Muscle of back (tissue), 11 donors: ENCODE results near the gene PSME1. TPM values are rescaled to one million over a fixed set of nuclear protein-coding genes. Genes with fewer than 3 reads are reported as not detected.

Source experiments
- DNase-seq, 3 donors: peaks; one replicate each; pipeline versions ENCODE4 v3.0.0 to v3.0.0-alpha.2; 2013
- polyA plus RNA-seq, 10 donors: library from polyadenylated mRNA; unstranded; fragments of 120-200 nt; gene quantifications; one replicate each; pipeline ENCODE4 v1.2.1, GENCODE V29; 2013; ENCODE audit not compliant: insufficient read length in 10 of 10

PSME1 gene
- polyA plus RNA-seq, 10 donors = 96.2 to 122 (median 112) TPM

DNA sequence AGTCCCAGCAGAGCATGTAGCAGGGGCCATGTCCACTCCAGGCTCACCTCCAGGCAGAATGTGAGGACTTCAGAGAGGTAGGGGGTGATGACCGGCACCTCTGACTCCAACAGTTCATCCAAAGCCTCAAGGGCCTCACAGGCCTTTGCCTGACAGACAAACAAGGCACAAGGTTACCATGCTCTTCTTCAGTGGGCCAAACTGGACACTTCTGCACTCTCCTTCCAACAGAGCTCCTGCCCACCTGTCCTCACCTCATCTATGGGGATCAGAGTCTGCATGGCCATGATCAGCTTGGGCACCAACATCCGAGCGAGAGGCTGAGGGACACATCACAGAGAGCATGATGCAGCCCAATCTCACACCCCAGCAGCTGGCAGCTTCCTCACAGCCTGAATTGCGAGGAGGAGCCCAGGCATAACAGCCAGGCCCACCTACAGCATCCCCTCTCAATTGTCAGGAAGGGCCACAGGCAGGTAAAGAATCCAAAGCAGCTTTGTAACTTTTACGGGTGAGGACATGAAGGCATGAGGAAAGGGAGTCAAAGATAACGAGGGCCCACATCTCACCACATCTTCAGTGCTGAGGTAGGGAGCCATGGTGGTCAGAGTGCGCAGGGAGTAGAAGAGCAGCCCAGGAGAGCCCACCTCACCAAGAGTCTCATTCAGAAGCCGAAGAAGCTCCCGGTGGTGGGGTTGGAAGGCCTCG lies 51.0 kb downstream of the PSME1 start:
- no peak for DNase-seq

DNA sequence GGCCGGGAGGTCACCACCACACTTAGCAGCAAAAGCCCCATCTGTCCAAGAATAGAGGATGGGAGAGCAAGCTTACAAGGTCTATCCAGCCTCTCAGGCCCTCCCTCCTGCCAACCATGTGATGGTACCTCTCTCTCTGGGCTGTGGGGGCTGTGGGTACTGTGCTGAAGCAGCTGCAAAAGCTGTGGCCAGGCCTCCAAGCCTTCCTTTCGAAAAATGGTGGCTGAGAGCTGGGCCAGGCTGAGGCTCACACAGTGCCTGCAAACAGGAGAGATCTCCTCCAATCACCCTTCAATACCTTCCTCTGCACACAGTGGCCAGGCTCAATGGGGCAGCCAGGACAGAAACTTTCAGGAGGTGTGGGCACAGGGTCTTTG lies 51.5 kb downstream of the PSME1 start:
- DNase-seq = no peak

Other genes with a start within 250 kb of the PSME1 start
- gene DHRS4, start 182.4 kb upstream of the PSME1 start, polyA plus RNA-seq = 10 to 100 TPM; 10.4 to 29.7 (median 20.1) TPM
- 10 to 100 TPM in 8 of 10 donors, 1 to 10 TPM in 2; 8.4 to 17.3 (median 13.8) TPM for gene DHRS4L2, start 147.3 kb upstream of the PSME1 start, polyA plus RNA-seq
- gene CARMIL3, start 84.2 kb upstream of the PSME1 start, polyA plus RNA-seq = under 1 TPM; 0.09 to 0.50 (median 0.17) TPM
- under 1 TPM in 1 of 10 donors, not detected in 9; 0.07 TPM for gene CPNE6, start 64.6 kb upstream of the PSME1 start, polyA plus RNA-seq
- gene PCK2, start 41.9 kb upstream of the PSME1 start, polyA plus RNA-seq = 1 to 10 TPM; 2.8 to 6.0 (median 3.5) TPM
- gene DCAF11, start 21.4 kb upstream of the PSME1 start, polyA plus RNA-seq = 10 to 100 TPM; 35.0 to 45.0 (median 38.1) TPM
- gene NRL, start 21.2 kb upstream of the PSME1 start, polyA plus RNA-seq = 1 to 10 TPM in 9 of 10 donors, under 1 TPM in 1; 0.98 to 1.6 (median 1.2) TPM
- 100 to 1,000 TPM in 8 of 10 donors, 10 to 100 TPM in 2; 68.5 to 142 (median 118) TPM for gene FITM1, start 5.5 kb upstream of the PSME1 start, polyA plus RNA-seq
- 10 to 100 TPM; 19.1 to 30.8 (median 26.9) TPM for gene EMC9, start 5.4 kb downstream of the PSME1 start, polyA plus RNA-seq
- 10 to 100 TPM; 72.7 to 96.7 (median 84.4) TPM for gene PSME2, start 10.4 kb downstream of the PSME1 start, polyA plus RNA-seq
- 10 to 100 TPM; 26.5 to 46.0 (median 33.1) TPM for gene RNF31, start 11.3 kb downstream of the PSME1 start, polyA plus RNA-seq
- 10 to 100 TPM; 23.8 to 36.0 (median 28.2) TPM for gene IRF9, start 25.1 kb downstream of the PSME1 start, polyA plus RNA-seq
- 10 to 100 TPM in 6 of 10 donors, 1 to 10 TPM in 4; 5.7 to 11.6 (median 10.7) TPM for gene REC8, start 35.9 kb downstream of the PSME1 start, polyA plus RNA-seq
- 10 to 100 TPM; 21.5 to 31.8 (median 26.6) TPM for gene IPO4, start 52.6 kb downstream of the PSME1 start, polyA plus RNA-seq
- gene TM9SF1, start 59.2 kb downstream of the PSME1 start, polyA plus RNA-seq = 10 to 100 TPM; 11.2 to 25.1 (median 17.6) TPM
- 1 to 10 TPM; 1.8 to 8.7 (median 2.8) TPM for gene TSSK4, start 69.5 kb downstream of the PSME1 start, polyA plus RNA-seq
- 10 to 100 TPM; 26.0 to 44.1 (median 34.5) TPM for gene CHMP4A, start 77.3 kb downstream of the PSME1 start, polyA plus RNA-seq
- 10 to 100 TPM in 1 of 10 donors, 1 to 10 TPM in 9; 6.1 to 10.2 (median 8.0) TPM for gene MDP1, start 79.9 kb downstream of the PSME1 start, polyA plus RNA-seq
- gene NEDD8, start 96.2 kb downstream of the PSME1 start, polyA plus RNA-seq = 100 to 1,000 TPM; 168 to 226 (median 186) TPM
- gene GMPR2, start 96.7 kb downstream of the PSME1 start, polyA plus RNA-seq = 10 to 100 TPM; 41.5 to 57.6 (median 50.7) TPM
- gene TINF2, start 106.4 kb downstream of the PSME1 start, polyA plus RNA-seq = 10 to 100 TPM; 33.5 to 43.0 (median 41.5) TPM
- 1 to 10 TPM in 7 of 10 donors, under 1 TPM in 3; 0.82 to 3.9 (median 1.3) TPM for gene TGM1, start 127.0 kb downstream of the PSME1 start, polyA plus RNA-seq
- gene RABGGTA, start 135.4 kb downstream of the PSME1 start, polyA plus RNA-seq = 10 to 100 TPM in 9 of 10 donors, 1 to 10 TPM in 1; 10.0 to 20.1 (median 13.3) TPM
- 10 to 100 TPM; 10.9 to 21.2 (median 17.0) TPM for gene DHRS1, start 163.6 kb downstream of the PSME1 start, polyA plus RNA-seq
- gene NOP9, start 163.7 kb downstream of the PSME1 start, polyA plus RNA-seq = 10 to 100 TPM; 18.6 to 24.6 (median 20.0) TPM
- 10 to 100 TPM in 7 of 10 donors, 1 to 10 TPM in 3; 8.3 to 15.5 (median 12.0) TPM for gene CIDEB, start 171.8 kb downstream of the PSME1 start, polyA plus RNA-seq
- 1 to 10 TPM; 1.4 to 3.4 (median 2.7) TPM for gene LTB4R2, start 173.9 kb downstream of the PSME1 start, polyA plus RNA-seq
- gene LTB4R, start 175.3 kb downstream of the PSME1 start, polyA plus RNA-seq = 1 to 10 TPM; 2.2 to 6.7 (median 3.6) TPM
- 10 to 100 TPM in 6 of 10 donors, 1 to 10 TPM in 4; 8.5 to 23.7 (median 14.3) TPM for gene ADCY4, start 198.9 kb downstream of the PSME1 start, polyA plus RNA-seq
- 1 to 10 TPM in 8 of 10 donors, under 1 TPM in 2; 0.78 to 2.3 (median 1.8) TPM for gene RIPK3, start 203.8 kb downstream of the PSME1 start, polyA plus RNA-seq
- gene NFATC4, start 232.0 kb downstream of the PSME1 start, polyA plus RNA-seq = 10 to 100 TPM; 34.0 to 69.3 (median 44.5) TPM